ENCODE results near the gene SEMA4B.
A peak's percentile ranks its signal among the peaks of the same experiment; 100 is the strongest.
"Not testable (repeated sequence)": the region's sequence is repeated elsewhere in the genome, so short reads cannot be mapped to it uniquely, and the experiment has no call there.

SEMA4B gene

DNA sequence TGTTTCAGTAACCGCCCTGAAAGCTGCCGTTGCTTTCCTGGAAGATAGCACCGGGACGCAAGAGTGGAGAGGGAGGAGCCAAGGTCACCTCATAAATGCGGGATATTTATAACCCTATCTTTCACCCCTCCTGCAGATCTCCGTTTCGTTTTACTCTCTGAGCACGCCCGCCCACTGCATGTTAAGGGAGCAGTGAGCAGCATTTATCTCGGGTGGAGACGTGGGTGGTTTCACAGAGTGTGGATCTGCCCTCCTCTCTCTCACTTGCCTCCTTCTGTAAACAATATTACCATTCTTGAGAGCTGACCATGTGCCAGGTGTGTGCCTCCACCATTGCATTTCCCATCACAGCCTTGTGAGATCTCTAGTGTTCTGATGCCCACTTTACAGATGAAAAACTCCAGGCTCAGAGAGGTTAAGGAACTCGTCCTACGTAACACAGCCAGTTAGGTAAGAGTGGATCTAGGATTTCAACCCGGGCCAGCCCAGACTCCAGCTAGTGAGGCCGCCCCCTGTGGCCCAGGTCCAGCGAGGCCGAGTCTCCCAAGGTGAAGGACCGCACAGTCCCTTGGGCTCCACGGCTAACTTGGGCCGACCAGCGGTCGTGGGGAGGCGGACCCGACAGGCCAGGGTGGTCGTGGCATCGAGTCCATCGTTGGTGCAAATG is 16.9 kb upstream of the SEMA4B start:
- no peak for DNase-seq (ENCODE audit: low read depth)

DNA sequence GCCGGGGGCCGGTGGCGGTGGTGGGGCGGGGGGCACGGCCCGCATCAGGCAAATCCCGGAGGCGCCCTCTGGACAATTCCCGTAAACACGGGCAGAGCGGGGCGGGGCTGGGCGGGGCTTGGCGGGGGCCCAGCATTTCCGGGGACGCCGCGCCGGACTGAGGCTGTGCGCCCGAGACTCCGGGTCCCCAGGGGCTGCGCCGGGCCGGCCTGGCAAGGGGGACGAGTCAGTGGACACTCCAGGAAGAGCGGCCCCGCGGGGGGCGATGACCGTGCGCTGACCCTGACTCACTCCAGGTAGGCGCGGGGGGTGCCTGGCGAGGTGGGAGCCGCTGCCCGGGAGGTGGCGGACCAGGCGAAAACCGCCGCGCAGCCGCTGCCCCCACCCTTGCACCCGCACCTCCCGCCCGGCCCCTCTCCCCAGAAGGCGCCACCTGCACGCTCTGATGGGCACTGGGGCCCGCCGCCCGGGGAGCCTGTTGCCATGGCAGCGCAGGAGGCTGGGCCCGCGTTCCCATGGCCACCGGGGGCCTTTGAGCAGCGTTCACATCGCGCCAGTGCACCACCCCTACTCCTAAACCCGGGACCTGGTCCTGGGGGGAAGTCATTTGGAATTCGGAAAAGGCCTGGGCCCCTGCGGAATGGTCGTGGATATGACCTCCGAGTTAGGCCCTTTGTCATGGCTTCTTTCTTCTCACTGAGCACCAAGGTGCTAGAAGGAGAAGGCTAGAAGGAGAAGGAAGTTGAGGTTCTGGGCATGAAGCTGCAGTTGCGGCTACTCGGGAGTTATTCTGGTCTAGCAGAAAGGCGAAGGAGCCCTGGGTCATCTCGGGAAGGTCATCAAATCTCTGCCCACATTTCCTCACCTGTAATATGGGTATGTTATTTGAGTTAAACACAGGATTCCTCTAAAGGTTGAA is 16.1 kb upstream of the SEMA4B start:
- no peak for DNase-seq (ENCODE audit: low read depth)

DNA sequence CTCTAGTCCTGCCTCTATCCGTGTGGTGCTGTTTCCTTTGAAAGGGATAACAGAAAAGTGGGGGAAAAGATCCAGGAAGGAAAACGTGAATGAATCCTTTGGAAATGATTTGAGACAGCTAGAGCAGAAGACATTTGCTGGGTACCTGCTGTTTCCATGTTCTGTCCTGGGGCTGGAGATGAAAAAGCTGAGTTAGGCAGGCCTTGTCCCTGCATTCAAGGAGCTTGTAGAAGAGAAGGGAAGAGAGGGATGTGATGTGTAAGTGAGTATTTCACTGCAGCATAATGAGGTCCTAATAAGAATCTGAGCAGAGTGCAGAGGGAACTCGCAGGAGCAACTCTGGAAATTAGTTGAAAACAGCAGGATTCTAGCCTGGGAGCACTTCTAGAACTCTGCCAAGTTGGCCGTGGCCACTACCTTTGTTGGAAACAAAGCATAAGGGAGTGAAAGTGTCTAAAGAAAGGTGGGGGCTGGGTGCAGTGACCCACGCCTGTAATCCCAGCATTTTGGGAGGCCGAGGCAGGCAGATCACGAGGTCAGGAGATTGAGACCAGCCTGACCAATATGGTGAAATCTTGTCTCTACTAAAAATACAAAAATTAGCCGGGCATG is 13.8 kb upstream of the SEMA4B start:
- no peak for DNase-seq (ENCODE audit: low read depth)

GRCh38 chr15:90188065-90188464 is 13.1 kb upstream of the SEMA4B start:
- not testable (repeated sequence) for DNase-seq (ENCODE audit: low read depth)

GRCh38 chr15:90188914-90189748 is 12.0 kb upstream of the SEMA4B start:
- DNase-seq (ENCODE audit: low read depth) = no peak

- no peak for DNase-seq (ENCODE audit: low read depth)
Observed at GRCh38 chr15:90189781-90190467, 11.2 kb upstream of the SEMA4B start.

GRCh38 chr15:90190606-90191343 is 10.4 kb upstream of the SEMA4B start:
- no peak for DNase-seq (ENCODE audit: low read depth)

DNA sequence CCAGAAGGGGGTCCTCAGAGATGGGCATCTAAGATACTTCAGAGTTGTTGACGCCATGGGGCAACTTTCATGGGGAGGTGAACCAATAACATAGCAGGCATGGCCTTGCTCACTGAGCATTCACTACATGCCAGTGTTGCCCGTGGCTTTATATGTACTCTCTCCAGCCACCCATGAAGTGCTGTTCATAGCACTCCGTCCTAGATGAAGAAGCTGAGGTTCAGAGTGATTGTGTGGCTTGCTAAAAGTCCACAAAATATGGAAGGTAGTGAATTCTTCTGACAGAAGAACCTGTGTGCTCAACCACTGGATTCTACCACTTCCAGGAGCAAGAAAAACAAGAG is 9.8 kb upstream of the SEMA4B start:
- no peak for DNase-seq (ENCODE audit: low read depth)

GRCh38 chr15:90191794-90192509 is 9.2 kb upstream of the SEMA4B start:
- peak; percentile 38 for DNase-seq (ENCODE audit: low read depth)

GRCh38 chr15:90192961-90193786 is 8.0 kb upstream of the SEMA4B start:
- DNase-seq (ENCODE audit: low read depth) = no peak

DNA sequence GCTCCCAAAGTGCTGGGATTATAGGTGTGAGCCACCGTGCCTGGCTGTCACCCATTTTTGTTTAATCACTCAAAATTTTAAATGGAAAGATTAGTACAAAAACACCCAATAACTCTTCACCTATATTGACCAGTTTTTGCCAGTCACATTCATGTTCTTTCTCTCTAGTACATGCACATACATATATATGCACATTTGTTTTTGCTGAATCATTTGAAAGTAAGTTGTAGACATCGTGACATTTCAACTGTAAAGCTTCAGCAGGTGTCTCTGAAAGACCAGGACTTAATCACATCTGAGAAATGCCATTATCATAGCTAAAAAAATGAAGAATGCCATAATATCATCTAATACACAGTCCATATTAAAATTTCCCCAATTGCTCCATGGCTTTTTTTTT is 6.5 kb upstream of the SEMA4B start:
- DNase-seq (ENCODE audit: low read depth) = no peak

DNA sequence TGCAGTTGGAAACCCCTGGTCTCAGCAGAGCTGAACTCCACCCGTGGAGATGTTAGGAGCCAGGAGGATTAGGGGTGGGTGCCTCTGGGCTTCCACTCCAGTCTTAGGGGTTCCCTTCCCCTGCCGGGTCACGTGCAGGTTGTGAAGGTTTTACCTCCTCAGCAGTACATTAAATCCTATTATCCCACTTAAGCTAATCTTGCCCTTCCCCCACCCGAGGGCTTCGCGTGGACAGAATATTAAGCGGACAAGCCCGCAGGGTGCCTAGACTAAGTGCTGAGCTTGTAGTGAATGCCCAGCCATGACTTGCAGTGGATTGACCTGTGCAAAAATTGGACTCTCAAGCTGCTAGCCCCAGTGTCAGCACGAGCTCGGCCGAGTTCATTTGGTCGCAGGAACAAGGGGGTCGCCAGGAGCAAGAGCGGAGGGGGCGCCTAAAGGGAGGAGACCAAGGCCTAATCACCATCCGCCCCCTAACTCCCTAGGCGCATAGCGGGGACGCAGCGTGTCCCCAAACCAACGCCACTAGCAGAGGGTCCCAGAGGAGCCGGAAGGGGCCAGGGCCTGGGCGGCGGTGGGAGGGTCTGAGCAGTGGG is 498 bp upstream of the SEMA4B start:
- DNase-seq (ENCODE audit: low read depth) = no peak

- no peak for DNase-seq (ENCODE audit: low read depth)
Observed at GRCh38 chr15:90201944-90202375, 830 bp downstream of the SEMA4B start.

DNA sequence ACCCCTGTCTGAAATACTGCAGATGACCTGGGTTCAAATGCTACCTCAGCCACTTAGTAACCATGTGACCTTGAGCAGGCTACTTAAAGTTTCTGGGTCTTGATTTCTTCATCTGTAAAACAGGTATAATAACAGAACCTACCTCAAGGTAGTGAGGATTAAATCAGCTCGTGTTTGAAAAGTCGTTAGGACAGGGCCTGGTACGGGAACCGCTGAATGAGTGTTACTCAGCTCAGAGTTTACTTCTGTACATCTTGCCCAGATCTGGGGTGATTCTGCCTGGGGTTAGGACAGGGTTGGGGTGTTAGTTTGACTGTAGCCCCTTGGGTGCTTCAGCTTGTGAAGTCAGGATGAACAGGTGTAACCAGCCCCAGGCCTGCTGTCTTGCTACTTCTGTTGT is 1.8 kb downstream of the SEMA4B start:
- no peak for DNase-seq (ENCODE audit: low read depth)

- DNase-seq (ENCODE audit: low read depth) = no peak
Observed at GRCh38 chr15:90203473-90203872, 2.3 kb downstream of the SEMA4B start.

- no peak for DNase-seq (ENCODE audit: low read depth)
Observed at GRCh38 chr15:90203922-90204321, 2.8 kb downstream of the SEMA4B start.

DNA sequence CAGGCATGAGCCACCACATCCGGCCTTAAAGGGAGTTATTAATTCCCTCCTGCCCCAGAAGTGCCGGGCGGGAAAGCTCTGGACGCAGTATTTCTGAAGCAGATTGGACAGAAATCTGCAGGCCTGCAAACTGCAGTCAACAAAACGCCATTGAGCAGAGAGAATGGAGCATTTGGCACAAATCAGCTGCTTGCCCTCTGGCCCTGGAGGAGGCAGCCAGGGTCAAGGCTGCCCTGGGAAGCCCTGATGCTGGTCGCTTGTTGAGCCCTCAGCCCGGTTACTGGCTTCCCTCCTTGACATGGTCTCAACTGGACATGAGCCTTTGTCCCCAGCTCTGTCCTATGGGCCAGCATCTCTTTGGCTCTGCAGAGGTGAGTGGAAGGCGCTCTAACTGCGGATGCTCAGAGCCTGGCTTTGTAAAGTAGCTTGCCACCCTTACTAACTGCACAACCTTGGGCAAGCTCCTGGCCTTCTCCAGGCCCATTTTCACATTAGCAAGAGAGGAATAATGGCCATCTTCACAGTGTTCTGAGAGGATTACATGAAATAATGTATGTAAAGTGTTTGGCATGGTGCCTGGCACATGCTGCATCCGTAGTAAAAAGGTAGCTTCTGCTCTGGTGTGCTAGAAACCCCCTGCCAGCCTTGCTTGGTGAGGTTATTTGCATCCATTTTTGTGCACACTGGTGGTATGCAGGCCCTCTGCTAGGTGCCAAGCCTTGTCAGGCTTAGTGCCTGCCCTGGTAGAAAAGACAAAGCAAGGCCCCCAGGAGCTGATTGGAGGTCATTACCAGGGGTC is 4.1 kb downstream of the SEMA4B start:
- no peak for DNase-seq (ENCODE audit: low read depth)

DNA sequence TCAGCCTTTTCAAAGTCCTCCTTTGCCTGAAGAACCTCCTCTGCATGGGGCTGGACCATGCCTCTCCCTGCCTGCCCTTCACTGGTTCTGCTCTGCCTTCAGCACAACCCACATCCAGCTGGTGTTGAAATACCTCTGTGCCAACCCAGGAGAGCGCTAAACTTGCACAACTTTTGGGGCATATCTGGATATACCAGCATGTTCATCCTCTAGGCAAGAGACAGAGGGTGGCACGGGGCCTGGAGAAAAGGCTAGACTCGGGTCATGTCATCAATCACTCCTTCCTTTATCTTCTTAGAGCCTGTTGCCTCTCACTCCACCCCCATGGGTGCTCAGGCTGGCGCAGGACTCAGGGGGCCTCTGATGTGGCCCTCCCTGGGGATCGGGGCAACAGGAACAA is 4.8 kb downstream of the SEMA4B start:
- no peak for DNase-seq (ENCODE audit: low read depth)
